ENCODE measurements around the gene SMIM38. TPM values are rescaled to one million over a fixed set of nuclear protein-coding genes. Genes with fewer than 3 reads are reported as not detected.

The SMIM38 gene
- total and polyA plus RNA-seq, 9 of the 15 experiments (the other 6 are each of a cell fraction or from before 2014, with no cell fraction given) = 0.07 to 1.2 (median 0.21) TPM; not detected in 2

DNA sequence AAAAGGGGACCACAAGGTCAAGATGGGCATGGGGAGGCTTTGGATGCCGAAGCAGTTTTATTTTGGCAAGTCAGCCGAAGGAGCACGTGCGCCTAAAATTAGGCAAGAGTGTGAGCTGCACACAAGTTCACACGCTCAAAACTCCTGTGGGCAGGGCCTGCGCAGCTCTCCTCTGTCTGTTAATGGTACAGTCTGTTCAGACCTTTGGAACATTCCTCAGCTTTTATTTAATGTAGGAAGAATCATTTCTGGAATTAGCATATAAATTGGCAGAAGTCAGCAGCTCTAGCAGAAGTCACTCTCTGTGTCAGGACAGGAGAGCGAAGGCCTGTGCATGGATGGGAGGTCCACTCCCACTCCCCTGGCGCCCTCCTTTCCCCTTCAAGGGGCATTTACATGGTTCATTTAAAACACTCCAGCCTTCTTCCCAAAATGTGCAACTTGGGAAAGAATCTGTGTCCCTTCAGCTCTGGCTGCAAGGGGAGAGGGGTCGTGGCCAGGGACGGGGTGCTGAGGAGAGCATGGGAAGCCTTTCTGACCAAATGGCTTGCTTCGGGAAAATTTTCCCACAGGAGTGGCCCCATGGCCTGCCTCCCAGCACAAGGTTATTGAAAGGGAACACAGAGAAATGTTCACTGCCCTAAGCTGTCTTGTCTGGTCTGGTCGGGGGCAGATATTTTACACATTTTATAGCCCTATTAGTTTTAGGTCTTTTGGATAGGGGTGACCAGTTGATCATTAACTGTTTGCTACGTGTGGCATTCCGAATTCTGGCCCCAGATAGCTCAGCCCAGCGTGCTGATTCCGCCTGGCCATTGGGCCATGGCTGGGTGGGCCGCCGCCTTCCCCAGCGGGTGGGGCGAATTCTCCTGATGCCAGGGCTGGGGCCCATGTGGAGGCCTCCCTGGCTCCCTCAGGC lies 43.9 kb upstream of the SMIM38 start:
- ChIA-PET CTCF (ENCODE audit: low intra/inter-chr PET ratio) (no interaction called here), POLR2A (interaction anchor here (0.7 kb wide), 1 partner anchor 336 kb away, joined by 3 read pairs; no protein-coding TSS in a partner anchor)
- WGBS (ENCODE audit: insufficient coverage, low coverage, missing lambda C conversion rate) = 4% methylated on average over 20 of the region's 20 CpGs
- H3K9ac ChIP-seq (ENCODE audit: insufficient read depth in 1 of 2, low read depth in 2 of 2, low read length in 2 of 2) = no peak overlapping the region
- intact Hi-C loops (cut with micrococcal nuclease) = no loop called here
- in situ Hi-C loops (cut with MboI) = no loop called here
- no peak overlapping the region for H2AFZ ChIP-seq (ENCODE audit: low read depth, low read length)
- H3K4me2 ChIP-seq (ENCODE audit: insufficient read depth, low read length) = no peak overlapping the region
- BruUV-seq (replicated peaks) = no TSS peak
- peaks cover 34 to 76% of the 10 kb centered on the region in 2 experiments for H3K27me3 ChIP-seq (ENCODE audit: control insufficient read depth in 2 of 2, insufficient read depth in 2 of 2, low read length in 2 of 2)
- H3K27ac ChIP-seq (ENCODE audit: extremely low read depth, low read depth, low read length) = no peak overlapping the region
- H3K9me1 ChIP-seq (ENCODE audit: control insufficient read depth, insufficient read depth, low read length) = no peaks in the 10 kb centered on the region
- no peaks in the 10 kb centered on the region for H3K36me3 ChIP-seq (ENCODE audit: control insufficient read depth, insufficient read depth, low read length)
- H3K4me3 ChIP-seq = no peak overlapping the region
- FAIRE-seq = no peak
- DNase-seq (ENCODE audit: extremely low read depth in 1 of 4, low spot score in 3 of 4) = no peak
- peaks cover 0 to 11% of the 10 kb centered on the region in 2 experiments; a peak in 2 of 5 replicates for H3K4me1 ChIP-seq (replicated peaks in 1 of 2; ENCODE audit: control insufficient read depth in 2 of 2, insufficient read depth in 2 of 2, low read length in 2 of 2)
- no peak for ATAC-seq
- H3K79me2 ChIP-seq (ENCODE audit: control insufficient read depth, insufficient read depth, low read length) = no peaks in the 10 kb centered on the region
- no peaks in the 10 kb centered on the region for H3K9me3 ChIP-seq (replicated peaks; ENCODE audit: control insufficient read depth, insufficient read depth, low read depth, low read length)
- H4K20me1 ChIP-seq (replicated peaks; ENCODE audit: control insufficient read depth, insufficient read depth, low read length) = peaks cover 10% of the 10 kb centered on the region; the same call in 1 of the 2 replicates
- no peak for TF ChIP-seq FOXM1 (IDR thresholded peaks at IDR 0.05; ENCODE audit: low read depth)
- TF ChIP-seq FOXM1 (CRISPR knock-in tag; IDR thresholded peaks at IDR 0.05; ENCODE audit: low read depth) = no peak
- no peak for TF ChIP-seq NEUROD1 (IDR thresholded peaks at IDR 0.05; ENCODE audit: borderline replicate concordance, low read depth, low read length, partially characterized antibody)
- TF ChIP-seq, protein P1, sequence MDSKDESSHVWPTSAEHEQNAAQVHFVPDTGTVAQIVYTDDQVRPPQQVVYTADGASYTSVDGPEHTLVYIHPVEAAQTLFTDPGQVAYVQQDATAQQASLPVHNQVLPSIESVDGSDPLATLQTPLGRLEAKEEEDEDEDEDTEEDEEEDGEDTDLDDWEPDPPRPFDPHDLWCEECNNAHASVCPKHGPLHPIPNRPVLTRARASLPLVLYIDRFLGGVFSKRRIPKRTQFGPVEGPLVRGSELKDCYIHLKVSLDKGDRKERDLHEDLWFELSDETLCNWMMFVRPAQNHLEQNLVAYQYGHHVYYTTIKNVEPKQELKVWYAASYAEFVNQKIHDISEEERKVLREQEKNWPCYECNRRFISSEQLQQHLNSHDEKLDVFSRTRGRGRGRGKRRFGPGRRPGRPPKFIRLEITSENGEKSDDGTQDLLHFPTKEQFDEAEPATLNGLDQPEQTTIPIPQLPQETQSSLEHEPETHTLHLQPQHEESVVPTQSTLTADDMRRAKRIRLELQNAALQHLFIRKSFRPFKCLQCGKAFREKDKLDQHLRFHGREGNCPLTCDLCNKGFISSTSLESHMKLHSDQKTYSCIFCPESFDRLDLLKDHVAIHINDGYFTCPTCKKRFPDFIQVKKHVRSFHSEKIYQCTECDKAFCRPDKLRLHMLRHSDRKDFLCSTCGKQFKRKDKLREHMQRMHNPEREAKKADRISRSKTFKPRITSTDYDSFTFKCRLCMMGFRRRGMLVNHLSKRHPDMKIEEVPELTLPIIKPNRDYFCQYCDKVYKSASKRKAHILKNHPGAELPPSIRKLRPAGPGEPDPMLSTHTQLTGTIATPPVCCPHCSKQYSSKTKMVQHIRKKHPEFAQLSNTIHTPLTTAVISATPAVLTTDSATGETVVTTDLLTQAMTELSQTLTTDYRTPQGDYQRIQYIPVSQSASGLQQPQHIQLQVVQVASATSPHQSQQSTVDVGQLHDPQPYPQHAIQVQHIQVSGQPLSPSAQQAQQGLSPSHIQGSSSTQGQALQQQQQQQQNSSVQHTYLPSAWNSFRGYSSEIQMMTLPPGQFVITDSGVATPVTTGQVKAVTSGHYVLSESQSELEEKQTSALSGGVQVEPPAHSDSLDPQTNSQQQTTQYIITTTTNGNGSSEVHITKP (IDR thresholded peaks at IDR 0.05; ENCODE audit: partially characterized antibody) = peak; percentile 16
